IPS-18c (cell line): ENCODE data around the gene SIN3B.
"Not testable (repeated sequence)": the region's sequence is repeated elsewhere in the genome, so short reads cannot be mapped to it uniquely, and the experiment has no call there.

Experiments used
- H3K4me3 ChIP-seq: 2 replicates; pipeline ENCODE4 v1.7.0; 2013; ENCODE audit warnings: low read depth, mild to moderate bottlenecking, low read length, moderate library complexity; ENCODE audit not compliant: insufficient read depth
- H3K9me3 ChIP-seq: one replicate; pipeline ENCODE4 v1.6.1; 2013; ENCODE audit warnings: mild to moderate bottlenecking, low read length, moderate library complexity; ENCODE audit not compliant: control insufficient read depth, insufficient read depth

Gene SIN3B

GRCh38 chr19:16853066-16853465 lies 23.9 kb downstream of the SIN3B start:
- no peak overlapping the region for H3K4me3 ChIP-seq
- no peaks in the 10 kb centered on the region for H3K9me3 ChIP-seq

GRCh38 chr19:16856091-16856490 lies 26.9 kb downstream of the SIN3B start:
- no peaks in the 10 kb centered on the region for H3K9me3 ChIP-seq
- H3K4me3 ChIP-seq: no peak overlapping the region

- Histone ChIP-seq H3K9me3 (no peaks in the 10 kb centered on the region), H3K4me3 (no peak overlapping the region)
Observed at GRCh38 chr19:16859626-16860025, 30.4 kb downstream of the SIN3B start.

DNA sequence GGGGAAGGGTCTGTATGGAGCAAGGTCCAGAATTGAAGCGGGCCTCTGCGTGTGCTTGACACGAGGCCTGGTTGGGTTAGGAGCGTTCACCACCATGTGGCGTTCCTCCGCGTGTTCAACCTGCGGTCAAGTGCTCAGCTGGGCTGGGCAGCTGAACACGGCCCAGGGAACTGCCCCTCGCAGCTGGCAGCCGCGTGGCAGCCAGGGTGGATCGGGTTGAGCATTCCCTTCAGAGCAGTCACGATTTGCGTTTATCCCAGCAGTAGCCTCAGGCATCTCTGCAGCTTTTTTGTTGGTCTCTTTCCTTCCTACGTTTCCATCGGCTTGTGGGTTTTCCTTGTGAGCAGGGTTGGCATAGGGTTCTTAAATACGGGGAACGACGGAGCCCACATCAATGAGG lies 30.9 kb downstream of the SIN3B start:
- no peak overlapping the region for H3K4me3 ChIP-seq
- no peaks in the 10 kb centered on the region for H3K9me3 ChIP-seq

DNA sequence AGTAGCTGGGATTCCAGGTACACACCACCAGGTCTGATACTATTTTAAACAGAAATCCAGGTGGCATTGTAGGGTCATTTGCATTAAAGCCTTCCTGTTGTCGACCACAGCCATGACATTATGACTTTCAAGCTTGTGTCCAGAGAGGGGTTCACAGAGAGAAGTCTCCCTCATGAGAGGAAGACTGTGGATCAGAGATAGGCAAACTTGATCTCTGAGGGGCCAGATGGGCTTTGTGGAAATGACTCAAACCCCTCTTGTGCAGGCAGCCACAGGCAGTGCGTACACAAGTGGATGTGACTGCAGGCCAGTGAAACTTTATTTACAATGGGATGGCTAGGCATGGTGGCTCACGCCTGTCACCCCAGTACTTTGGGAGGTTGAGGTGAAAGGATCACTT lies 31.8 kb downstream of the SIN3B start:
- no peak overlapping the region for H3K4me3 ChIP-seq
- H3K9me3 ChIP-seq: no peaks in the 10 kb centered on the region

DNA sequence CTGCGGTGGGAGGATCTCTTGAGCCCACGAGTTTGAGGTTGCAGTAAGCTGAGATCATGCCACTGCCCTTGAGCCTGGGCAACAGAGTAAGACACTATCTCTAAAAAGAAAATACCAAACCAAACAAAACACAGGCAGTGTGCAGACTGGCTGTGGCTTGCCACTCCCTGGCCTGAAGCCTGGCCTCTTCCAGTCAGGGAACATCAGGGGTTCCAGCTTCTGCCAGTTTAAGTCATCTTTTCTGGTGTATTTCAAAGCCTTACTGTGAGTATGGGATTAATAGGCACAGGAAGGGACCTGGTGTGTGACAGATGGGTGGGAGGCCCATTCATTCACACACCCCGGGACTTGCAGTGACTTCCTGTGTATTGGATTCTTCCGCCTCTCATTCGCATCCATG lies 32.6 kb downstream of the SIN3B start:
- no peaks in the 10 kb centered on the region for H3K9me3 ChIP-seq
- H3K4me3 ChIP-seq: no peak overlapping the region

GRCh38 chr19:16862826-16863415 lies 33.7 kb downstream of the SIN3B start:
- Histone ChIP-seq H3K4me3 (no peak overlapping the region), H3K9me3 (no peaks in the 10 kb centered on the region)

DNA sequence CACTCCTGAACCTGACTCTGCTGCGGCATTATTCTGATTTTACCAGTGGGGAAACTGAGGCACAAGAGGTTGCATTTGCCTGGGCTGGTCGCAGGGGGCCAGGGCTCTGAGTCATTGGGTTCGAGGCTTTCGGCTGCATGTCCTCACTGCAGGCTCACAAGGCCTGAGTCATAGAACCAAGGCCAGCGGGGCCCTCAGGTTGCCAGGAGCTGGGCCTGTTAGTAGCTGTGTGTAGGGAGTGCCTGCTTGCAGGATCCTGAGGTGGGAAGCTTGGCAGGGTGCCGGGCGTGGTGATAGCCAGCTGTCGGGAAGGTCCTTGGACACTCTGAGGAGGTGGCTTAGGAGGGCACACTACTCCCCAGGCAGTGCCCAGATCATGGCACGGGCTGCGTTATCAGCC lies 38.0 kb downstream of the SIN3B start:
- Histone ChIP-seq H3K9me3 (no peaks in the 10 kb centered on the region), H3K4me3 (no peak overlapping the region)

GRCh38 chr19:16868423-16869130 lies 39.4 kb downstream of the SIN3B start:
- H3K9me3 ChIP-seq: no peaks in the 10 kb centered on the region
- H3K4me3 ChIP-seq: no peak overlapping the region

GRCh38 chr19:16869331-16869972 lies 40.3 kb downstream of the SIN3B start:
- H3K9me3 ChIP-seq: peaks cover under 1% of the 10 kb centered on the region

GRCh38 chr19:16871871-16872270 lies 42.7 kb downstream of the SIN3B start:
- Histone ChIP-seq H3K9me3 (peaks cover 2% of the 10 kb centered on the region), H3K4me3 (no peak overlapping the region)

More at GRCh38 chr19:16869331-16869972, 40.3 kb downstream of the SIN3B start:
- H3K4me3 ChIP-seq: no peak overlapping the region

GRCh38 chr19:16872728-16873127 lies 43.5 kb downstream of the SIN3B start:
- Histone ChIP-seq H3K9me3 (peaks cover 2% of the 10 kb centered on the region), H3K4me3 (no peak overlapping the region)

DNA sequence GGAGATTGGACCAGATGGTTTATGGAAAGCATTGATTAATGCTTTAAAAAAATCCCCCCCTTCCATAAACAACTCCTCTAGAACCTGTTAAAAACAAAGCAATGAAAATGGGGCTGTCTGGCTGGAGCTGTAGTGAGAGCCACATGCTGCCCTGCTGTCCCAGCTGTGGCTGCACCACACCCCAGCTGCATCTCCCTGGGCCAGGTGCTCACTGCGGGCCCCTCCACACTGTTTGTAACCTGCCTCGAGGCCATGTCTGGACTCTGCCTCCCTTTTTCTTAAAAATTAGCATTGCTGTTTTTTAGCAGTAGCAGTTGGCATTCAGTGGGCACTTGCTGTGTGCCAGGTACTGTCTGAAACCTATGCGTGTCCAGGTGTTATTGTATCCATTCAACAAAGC lies 44.4 kb downstream of the SIN3B start:
- Histone ChIP-seq H3K9me3 (peaks cover 2% of the 10 kb centered on the region), H3K4me3 (no peak overlapping the region)

- Histone ChIP-seq H3K9me3 (peaks cover 2% of the 10 kb centered on the region), H3K4me3 (no peak overlapping the region)
Observed at GRCh38 chr19:16874250-16874977, 45.2 kb downstream of the SIN3B start.

GRCh38 chr19:16874978-16875299 lies 45.7 kb downstream of the SIN3B start:
- H3K9me3 ChIP-seq: not testable (repeated sequence)

GRCh38 chr19:16875584-16876555 lies 46.7 kb downstream of the SIN3B start:
- Histone ChIP-seq H3K9me3 (peaks cover 2% of the 10 kb centered on the region), H3K4me3 (no peak overlapping the region)

More at GRCh38 chr19:16874978-16875299, 45.7 kb downstream of the SIN3B start:
- not testable (repeated sequence) for H3K4me3 ChIP-seq

- H3K4me3 ChIP-seq: no peak overlapping the region
- H3K9me3 ChIP-seq: peaks cover 7% of the 10 kb centered on the region
Observed at GRCh38 chr19:16876904-16877361, 47.7 kb downstream of the SIN3B start.
